Stimulated activated CD4-positive, alpha-beta T cell treated with anti-CD3 and anti-CD28 coated beads, Interleukin-1b, Interleukin-23, amount 100 ng/mL, for 1 hour (primary cell): ENCODE results near the gene OAS3.
"Not testable (repeated sequence)": the region's sequence is repeated elsewhere in the genome, so short reads cannot be mapped to it uniquely, and the experiment has no call there.

Experiments used
- DNase-seq, 2 donors: peaks; one replicate each; pipeline ENCODE4 v3.0.0-alpha.2; 2020; ENCODE audit warnings: low read depth in 2 of 2

OAS3 gene

DNA sequence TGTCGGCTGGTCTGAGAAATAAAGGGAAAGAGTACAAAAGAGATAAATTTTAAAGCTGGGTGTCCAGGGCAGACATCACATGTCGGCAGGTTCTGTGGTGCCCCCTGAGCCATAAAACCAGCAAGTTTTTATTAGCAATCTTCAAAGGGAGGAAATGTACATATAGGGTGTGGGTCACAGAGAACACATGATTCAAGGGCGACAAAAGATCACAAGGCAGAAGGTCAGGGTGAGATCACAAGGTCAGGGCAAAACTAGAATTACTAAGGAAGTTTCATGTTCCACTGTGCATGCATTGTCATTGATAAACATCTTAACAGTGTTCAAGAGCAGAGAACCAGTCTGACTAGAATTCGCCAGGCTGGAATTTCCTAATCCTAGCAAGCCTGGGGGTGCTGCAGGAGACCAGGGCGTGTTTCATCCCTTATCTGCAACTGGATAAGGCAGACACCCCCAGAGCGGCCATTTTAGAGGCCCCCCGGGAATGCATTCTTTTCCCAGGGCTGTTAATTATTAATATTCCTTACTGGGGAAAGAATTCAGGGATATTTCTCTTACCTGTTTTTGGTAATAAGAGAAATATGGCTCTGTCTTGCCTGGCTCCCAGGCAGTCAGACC lies 11.7 kb upstream of the OAS3 start:
- not testable (repeated sequence) for DNase-seq

- DNase-seq = no peak
These were observed 10.8 kb upstream of the OAS3 start for GRCh38 chr12:112927475-112927874.

- no peak for DNase-seq
These were observed 10.3 kb upstream of the OAS3 start for GRCh38 chr12:112927925-112928324.

- no peak for DNase-seq
These were observed 9.3 kb upstream of the OAS3 start for GRCh38 chr12:112928978-112929377.

GRCh38 chr12:112929715-112930114 lies 8.6 kb upstream of the OAS3 start:
- DNase-seq = no peak

GRCh38 chr12:112930350-112930749 lies 7.9 kb upstream of the OAS3 start:
- DNase-seq = no peak

DNA sequence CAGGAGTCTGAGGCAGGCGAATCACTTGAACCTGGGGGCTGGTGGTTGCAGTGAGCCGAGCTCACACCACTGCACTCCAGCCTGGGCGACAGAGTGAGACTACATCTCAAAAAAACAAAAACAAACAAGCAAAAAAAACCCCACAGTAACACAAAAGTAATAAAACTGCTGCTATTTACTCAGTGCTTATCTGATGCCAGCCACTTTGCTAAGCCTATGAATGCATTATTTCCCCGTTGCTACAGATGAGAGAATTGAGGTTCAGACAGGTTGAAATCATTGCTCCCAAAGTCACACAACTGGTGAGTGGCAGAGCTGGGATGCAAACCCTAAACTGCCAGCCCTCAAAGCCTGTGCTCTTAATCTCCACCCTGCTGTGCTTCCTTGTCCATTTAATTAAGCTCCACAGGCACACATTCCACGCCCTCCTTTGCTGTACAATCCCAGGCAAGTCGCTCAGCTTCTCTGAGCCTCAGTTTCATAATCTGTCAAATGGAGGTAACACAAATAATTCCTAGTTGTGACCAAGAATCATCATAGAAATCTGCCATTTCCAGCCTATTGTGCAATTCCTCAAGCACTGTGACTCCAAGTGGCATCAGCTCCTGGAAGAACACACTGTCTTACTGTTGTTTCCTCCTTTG lies 5.7 kb upstream of the OAS3 start:
- no peak for DNase-seq

GRCh38 chr12:112933129-112933505 lies 5.2 kb upstream of the OAS3 start:
- no peak for DNase-seq

- no peak for DNase-seq
These were observed 2.0 kb upstream of the OAS3 start for GRCh38 chr12:112936264-112936663.

GRCh38 chr12:112936927-112937326 lies 1.3 kb upstream of the OAS3 start:
- no peak for DNase-seq

DNA sequence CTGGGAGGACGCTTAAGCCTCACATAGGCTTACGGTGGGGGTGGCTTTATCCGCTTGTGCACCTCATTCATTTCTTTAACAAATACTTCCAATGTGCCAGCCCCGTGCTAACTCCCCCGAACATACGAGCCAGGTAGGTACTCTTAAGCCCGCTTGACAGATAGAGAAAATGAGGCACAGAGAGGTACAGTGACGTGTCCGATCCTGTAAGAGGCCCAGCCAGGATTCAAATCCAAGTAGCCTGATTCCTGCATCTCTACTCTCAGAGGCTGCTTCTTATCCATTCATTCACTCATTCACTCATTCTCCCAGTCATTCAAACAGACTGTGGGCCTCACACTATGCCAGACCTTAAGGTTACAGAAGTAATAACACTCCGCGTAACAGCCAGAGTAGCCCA lies 477 bp downstream of the OAS3 start:
- no peak for DNase-seq

DNA sequence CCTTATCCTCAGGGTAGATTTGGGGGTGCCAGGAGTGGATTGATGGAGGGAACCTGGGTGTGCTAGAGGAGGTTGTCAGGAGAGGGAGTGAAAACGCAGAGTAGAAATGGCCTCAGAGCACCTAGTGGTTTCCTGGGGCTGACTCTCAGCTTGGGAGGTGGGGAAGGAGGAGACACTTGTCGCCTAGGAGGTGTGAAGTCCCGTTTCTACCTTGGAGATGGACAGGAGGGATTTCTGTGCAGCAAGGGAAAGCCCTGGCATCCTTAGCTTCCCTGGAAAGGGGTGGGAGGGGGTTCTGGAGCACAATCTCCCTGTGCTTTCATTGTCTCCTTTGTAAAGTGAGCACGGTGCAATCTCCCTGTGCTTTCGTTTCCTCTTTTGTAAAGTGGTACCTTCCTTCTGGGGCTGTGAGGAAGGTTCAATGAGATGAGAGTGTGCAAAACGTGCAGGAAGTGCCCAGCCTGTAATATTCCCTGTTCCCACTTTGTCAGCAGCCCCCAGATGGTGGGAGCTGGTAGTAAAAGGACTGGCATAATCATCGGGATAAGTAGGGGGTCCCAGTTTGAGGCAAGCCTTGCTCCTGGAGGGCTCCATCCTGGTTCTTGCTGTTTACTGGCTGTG lies 1.6 kb downstream of the OAS3 start:
- no peak for DNase-seq

- DNase-seq = no peak
These were observed 3.5 kb downstream of the OAS3 start for GRCh38 chr12:112941528-112942335.

DNA sequence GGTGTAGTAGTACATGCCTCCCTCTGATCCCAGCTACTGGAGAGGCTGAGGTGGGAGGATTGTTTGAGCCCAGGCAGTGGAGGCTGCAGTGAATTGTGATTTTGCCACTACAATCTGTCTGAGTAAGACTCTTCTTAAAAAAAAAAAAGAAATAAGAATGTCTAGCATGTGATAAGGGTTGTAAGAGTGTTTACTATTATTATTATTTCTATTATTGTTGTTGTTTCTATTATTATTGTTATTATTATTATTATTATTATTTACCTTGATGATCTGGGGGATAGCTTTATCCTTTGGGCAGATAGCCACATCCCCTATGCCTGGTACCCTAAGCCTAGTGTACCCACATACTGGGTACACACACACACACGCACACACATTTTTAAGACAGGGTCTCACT lies 4.3 kb downstream of the OAS3 start:
- no peak for DNase-seq

GRCh38 chr12:112944024-112944690 lies 5.9 kb downstream of the OAS3 start:
- DNase-seq = no peak

DNA sequence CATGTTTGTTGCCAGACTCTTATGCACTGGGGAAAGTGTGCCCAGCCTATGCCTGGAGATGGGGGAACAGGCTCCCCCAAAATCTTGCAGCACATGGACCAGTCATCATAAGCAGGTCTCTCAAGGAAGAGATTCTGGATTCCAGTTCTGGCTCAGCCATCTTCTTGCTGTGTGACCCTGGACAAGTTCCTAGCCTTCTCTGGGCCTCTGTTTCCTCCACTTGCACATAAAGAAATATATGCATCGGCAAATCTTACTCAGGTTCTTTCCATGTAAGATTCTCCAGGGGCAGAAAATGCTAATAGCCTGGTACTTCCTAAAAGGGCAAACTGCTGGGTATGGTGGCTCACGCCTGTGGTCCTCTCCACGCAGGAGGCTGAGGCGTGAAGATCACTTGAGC lies 7.2 kb downstream of the OAS3 start:
- no peak for DNase-seq

- no peak for DNase-seq
These were observed 8.1 kb downstream of the OAS3 start for GRCh38 chr12:112946236-112947000.

DNA sequence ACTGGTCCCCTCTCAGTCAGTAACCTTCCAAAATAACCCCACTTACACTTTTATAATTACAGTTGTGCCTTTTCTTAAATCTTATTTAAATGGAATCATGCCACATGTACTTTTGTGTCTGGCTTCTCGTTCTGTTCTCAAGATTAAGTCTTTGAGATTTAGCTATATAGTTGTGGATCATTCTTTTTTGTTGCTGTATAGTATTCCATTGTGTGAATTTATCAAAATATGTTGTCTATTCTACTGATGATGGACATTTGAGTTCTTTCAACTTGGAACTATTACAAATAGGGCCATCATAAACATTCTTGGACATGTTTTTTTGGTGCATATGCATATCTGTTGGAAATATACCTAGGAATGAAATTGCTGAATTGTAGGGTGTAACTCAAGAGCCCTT lies 9.0 kb downstream of the OAS3 start:
- no peak for DNase-seq

GRCh38 chr12:112947761-112948160 lies 9.5 kb downstream of the OAS3 start:
- no peak for DNase-seq

DNA sequence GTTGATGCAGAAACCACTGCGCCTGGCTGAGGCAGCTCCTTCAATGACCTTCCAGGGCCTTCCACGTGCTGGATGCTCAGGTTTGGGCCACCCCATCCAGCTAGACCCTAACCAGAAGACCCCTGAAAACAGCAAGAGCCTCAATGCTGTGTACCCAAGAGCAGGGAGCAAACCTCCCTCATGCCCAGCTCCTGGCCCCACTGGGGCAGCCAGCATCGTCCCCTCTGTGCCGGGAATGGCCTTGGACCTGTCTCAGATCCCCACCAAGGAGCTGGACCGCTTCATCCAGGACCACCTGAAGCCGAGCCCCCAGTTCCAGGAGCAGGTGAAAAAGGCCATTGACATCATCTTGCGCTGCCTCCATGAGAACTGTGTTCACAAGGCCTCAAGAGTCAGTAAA lies 10.5 kb downstream of the OAS3 start:
- no peak for DNase-seq

DNA sequence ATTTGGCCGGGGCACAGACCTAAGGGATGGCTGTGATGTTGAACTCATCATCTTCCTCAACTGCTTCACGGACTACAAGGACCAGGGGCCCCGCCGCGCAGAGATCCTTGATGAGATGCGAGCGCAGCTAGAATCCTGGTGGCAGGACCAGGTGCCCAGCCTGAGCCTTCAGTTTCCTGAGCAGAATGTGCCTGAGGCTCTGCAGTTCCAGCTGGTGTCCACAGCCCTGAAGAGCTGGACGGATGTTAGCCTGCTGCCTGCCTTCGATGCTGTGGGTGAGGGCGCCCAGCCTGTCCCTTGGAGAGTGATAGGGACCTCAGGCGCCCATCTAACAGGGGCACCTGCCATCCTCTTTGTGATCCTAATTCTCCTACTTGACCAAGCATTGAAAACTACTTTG lies 12.4 kb downstream of the OAS3 start:
- DNase-seq = no peak
